ENCODE measurements around the gene GAMT.
A peak's percentile ranks its signal among the peaks of the same experiment; 100 is the strongest.

Gene GAMT

DNA sequence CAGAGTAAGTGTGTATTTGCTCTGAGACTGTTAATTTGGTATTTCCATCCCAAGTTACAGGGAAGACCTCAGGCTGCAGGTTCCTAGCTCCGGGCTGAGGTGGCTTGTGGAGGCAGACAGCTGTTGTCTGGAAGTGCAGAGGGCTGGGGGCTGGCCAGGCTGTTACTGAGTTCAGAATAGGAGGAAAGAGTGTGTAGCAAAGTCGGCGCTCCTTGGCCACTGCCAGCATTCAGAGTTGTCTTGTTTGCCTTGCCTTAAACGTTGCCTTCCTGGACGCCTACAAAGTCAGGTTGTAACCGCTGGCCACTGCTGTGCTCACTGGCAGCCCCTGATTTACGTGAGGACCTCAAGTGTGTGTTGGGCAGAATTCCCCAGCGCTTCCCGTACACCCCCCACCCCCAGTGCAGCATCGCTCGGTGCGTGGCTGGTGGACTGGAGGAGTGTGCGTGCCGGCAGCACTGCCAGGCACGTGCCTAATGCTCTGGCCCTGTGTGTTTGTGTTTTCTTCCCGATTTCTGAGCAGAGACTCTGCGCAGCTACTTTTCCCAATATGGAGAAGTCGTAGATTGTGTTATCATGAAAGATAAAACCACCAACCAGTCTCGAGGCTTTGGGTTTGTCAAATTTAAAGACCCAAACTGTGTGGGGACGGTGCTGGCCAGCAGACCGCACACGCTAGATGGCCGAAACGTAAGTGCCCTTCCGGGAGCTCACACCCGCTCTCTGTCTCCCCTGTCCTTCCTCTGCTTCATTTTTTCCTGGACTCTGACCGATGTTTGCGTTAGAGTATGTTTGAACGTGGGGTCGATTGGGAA lies 16.5 kb upstream of the GAMT start:
- DNase-seq = no peak

GRCh38 chr19:1417145-1417544 lies 15.8 kb upstream of the GAMT start:
- DNase-seq = no peak

- DNase-seq = no peak
Measured at GRCh38 chr19:1416014-1416841, 14.9 kb upstream of the GAMT start.

DNA sequence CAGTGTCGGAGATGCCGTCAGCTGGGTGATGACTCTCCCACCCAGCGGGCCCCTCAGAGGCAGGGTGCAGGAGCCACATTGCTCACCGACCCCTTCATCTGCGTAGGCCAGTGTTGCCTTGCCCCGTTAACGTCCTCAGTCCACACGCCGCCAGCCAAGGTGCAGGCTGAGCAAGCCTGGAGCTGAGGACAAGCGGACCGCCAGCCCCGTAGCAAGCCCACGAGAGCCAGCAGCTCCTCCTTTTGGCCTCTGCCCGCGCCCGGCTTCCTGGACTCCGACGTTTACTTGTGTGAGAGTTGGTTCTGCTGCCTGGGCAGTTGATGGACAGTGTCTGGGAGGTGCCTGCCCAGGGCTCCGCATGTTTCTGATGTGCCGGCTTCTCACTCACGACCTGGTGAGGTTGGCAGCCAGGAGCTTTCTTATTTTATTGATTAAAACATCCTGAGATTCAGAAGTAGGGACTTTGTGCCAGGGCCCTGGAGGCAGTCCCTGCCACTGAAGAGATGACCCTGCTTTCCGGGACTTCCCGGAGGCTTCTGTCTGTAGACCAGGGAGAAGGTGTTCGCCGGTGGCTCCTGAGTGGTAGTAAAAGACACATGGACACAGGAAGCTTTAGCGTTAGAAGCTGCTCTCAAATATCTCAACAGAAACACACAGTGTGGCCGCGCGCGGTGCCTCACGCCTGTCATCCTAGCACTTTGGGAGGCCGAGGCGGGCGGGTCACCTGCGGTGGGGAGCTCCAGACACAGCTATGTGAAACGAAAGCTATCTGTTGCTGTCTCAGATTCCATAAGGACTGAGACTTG lies 11.9 kb upstream of the GAMT start:
- no peak for DNase-seq

- no peak for DNase-seq
Measured at GRCh38 chr19:1412323-1412923, 11.1 kb upstream of the GAMT start.

- no peak for DNase-seq
Measured at GRCh38 chr19:1411255-1412191, 10.2 kb upstream of the GAMT start.

DNA sequence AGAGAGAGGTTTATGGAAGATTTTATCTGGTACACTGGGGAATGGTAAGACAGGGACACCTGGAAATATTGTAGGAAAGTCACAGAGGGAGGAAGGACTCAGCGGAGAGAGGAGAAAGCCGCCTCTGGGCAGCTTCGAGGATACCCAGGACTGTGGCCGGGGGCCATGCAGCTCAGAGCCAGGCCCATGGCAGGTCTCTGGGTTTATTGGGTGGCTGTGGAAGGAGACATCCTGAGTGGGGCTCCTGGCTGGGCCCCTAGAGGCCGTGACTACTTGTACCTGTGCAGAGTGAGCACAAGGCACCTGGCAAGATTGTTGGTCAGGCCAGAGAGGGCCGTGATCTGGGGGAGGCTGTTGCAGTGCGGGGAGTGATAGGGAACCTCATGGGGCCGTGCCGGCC lies 9.4 kb upstream of the GAMT start:
- DNase-seq = no peak

DNA sequence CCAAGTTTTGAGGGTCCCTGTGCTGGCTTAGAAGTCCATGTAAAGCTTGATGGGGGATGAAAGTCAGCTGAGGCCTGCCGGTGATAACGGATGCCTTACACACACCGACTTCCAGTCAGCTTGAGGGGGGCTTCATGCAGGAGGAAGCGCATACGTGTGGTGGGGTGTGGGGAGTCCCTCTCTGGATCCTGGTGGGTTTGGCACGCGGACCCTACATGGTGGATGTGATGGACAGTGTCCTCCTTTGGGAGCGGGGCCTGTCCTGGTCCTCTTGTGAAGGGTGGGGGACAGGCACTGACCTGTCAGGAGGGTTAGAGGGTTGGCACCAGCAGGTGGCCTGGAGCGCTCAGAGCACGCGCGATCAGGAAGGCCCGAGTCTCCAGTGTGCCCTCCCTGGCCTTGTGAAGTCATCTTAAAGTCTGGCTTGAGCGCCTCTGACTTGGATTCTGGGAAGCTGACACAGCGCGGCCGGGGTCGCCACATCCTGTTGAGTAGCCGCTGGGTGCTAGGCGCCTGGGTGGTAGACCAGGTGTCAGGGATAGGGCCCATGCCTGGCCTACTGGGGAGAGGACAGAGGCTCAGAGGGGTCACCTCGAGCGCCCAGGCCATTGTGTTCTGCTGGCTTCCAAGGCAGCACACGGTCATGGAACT lies 8.9 kb upstream of the GAMT start:
- no peak for DNase-seq

DNA sequence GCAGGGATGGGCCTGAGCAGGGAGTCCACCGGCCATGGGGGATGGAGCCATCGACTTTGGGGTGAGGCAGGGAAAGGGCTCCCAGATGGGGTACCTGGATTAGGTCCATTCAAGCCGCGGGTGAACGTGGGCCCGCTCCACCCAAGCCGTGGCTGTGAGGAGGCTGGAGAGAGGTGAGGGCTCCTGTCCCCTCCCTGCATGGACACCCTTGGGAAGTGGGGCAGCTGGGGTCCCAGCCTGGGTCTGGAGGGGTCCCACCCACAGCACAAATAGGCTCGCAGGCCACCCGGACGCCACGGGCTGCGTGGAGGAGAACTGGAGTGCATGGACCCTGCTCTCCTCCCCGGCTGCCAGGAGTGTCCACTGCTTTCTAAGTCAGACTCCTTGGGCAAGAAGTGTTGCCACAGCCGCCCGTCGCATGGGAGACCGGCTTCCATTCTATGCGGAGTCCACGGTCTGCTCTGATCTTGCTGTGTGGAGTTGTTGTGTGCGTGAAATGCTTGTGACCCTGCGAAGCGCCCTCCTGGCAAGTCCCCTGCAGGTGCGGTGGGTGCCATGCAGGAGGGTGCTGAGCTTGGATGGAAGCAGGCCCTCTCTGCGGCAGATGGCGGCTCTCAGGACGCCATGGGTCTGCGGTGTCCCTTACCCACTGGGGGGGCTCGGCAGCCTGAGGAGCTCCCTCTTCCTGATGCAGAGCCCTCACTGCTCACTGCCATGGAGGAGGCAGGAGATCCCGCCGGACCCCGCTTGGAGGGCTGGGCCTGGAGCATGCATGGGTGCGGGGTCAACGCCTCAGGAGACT lies 8.1 kb upstream of the GAMT start:
- no peak for DNase-seq

DNA sequence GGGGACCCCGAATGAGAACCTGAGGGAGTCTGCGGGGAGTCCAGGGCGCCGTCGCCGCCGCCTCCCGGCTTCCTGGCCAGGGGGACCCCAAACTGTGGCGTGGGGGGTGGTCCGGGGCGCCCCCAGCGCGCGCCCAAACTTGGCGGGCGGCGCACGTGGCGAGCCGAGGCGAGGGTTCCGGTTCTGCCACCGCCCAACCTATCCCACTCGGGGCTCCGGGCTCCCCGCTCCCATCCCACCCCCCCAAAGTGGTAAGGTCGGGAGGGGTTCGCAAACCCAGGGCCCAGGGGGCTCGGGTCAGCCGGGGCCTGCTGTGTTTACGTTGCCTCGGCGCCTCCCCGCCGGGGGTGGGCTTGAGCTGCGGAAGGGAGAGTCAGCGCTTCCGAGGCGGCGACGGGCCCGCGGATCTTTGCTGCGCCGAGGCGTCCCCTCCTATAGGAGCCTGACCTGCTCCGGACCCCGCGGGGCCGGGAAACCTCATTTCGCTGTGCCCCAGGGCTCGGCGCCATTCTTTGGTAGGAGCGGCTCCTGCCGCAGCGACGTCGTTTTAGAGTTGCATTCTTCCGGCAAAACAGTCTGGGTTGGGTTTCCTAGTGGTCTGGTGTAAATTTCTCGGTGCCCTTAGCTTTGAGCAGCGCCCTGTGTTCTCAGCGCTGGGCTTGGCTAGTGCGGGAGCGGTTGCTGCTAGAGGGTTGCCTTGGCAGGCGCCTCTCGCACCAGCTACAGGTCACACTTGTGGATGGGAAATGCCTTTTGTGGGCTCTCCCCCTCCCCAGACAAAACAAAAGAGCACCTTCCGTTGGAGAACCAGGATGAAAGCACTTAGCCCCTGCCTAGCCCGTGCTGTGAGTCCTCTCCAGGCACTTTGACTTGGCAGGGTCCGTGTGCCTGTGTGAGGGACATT lies 7.2 kb upstream of the GAMT start:
- peak; percentile 40 for DNase-seq

DNA sequence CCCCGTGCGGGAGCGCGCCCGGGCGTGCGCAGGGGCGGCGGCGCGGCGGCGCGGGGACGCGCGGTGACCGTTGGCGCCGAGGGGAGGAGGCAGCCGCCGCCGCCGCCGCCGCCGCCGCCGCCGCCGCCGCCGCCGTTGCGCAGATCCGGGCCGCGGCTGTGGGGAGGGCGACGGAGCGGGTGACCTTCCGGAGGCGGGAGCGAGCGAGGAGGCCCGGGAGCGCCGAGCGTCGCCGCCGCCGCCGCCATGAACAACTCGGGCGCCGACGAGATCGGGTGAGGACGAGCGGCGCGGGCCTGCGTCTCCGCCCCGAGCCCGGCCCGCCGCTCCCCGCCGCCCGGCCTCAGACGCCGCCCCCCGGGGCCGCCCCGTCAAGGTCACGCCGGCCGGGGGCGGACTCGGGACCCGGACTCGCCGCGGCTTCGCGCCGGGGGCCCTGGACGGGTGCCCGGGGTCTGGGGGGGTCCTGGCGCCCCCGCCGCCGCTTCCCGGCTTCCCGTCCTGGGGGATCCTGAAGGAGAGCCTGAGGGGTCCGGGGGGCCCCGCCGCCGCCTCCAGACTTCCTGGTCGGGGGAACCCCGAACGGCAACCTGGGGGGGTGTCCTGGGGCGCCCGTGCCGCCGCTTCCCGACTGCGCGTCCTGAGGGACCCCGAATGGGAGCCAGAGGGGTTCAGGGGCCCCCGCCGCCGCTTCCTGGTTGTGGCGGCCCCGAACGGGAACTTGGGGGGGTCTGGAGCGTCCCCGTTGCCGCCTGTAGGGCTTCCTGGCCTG lies 6.4 kb upstream of the GAMT start, which contains the start of gene DAZAP1:
TSS of gene DAZAP1 (plus strand) at position 59 of the 772 bp plus-strand sequence. CDS start at position 247, 188 bp downstream.
- no peak for DNase-seq

- peak; percentile 99 for DNase-seq
Measured at GRCh38 chr19:1406774-1407527, 5.6 kb upstream of the GAMT start.

DNA sequence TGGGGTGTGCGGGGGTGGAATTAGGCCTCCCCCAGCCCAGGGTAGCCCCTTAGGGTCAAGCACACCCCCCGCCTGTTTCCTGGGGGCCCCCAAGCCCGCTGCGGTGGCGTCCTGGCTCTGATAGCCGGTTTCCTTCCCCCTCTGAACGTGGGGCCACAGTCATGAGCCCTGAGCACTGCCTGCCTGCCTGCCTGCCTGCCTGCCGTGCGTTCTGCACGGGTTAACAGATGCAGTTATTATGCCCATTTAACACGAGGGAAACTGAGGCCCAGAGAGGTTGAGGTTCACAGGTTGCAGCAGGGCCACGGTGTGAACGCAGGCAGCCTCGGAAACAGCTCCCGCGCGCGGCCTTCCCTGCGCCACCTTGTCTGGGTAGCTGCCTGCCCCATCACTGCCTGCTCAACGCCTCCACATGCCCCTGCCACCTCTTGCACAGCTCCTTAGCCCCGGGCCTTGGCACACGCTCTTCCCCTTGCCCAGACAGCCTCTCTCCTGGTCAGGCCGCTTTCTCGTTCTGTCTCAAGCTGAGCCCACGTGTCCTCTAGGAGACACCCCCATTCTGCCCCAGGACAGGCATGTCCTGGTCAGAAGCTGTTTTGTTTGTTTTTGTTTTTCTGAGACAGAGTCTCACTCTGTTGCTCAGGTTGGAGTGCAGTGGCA lies 1.2 kb upstream of the GAMT start:
- DNase-seq = no peak

DNA sequence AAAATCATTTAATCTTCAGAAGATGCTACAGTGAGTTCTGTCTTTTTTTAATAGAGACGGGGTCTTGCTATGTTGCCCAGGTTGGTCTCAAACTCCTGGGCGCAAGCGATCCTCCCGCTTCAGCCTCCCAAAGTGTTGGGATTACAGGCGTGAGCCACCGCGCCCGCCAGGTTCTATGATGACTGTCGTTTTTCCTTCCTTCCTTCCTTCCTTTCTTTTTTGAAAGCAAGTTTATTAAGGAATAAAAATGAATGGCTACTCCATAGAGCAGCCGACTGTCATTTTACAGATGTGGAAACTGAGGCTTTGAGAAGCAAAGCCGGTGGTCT lies 511 bp upstream of the GAMT start:
- no peak for DNase-seq

GRCh38 chr19:1400281-1401137 lies 833 bp downstream of the GAMT start:
- DNase-seq = no peak

GRCh38 chr19:1399745-1400144 lies 1.6 kb downstream of the GAMT start:
- DNase-seq = no peak
